Measurements from ENCODE around the gene SLC28A1.
"Not testable (repeated sequence)": the region's sequence is repeated elsewhere in the genome, so short reads cannot be mapped to it uniquely, and the experiment has no call there.

The SLC28A1 gene

DNA sequence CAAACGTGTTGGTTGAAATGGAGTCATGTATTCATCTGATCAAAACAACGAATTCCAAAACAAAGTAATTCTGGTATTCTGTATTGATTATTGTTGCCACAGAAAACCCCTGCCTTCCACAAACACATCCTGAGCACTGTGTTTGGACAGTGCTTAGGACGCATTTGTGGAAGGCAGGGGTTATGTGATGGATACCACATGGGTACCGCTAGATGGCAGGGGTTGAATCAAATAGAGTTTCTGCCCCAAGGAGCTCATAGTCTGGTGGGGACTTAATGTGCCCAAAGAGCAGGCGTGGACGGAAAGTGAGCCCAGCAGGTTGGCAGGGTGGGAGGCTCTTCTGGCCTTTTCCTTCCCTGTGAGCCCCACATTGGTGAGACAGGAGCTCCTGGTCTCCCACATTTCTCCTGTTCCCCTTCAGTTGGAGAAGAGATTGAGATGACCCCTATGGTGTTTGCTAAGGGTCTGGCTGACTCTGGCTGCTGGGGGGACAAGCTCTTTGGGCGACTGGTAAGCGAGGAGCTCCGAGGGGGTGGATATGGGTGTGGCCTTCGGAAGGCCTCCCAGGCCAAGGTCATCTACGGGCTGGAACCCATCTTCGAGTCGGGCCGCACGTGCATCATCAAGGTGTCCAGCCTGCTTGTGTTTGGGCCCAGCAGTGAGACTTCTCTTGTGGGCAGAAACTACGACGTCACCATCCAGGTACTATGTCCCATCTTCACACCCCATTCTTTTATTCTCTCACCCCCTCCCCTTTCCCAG, 22.1 kb upstream of the SLC28A1 start:
- no peak for DNase-seq (ENCODE audit: extremely low read depth in 1 of 2, low read depth in 1 of 2)

DNA sequence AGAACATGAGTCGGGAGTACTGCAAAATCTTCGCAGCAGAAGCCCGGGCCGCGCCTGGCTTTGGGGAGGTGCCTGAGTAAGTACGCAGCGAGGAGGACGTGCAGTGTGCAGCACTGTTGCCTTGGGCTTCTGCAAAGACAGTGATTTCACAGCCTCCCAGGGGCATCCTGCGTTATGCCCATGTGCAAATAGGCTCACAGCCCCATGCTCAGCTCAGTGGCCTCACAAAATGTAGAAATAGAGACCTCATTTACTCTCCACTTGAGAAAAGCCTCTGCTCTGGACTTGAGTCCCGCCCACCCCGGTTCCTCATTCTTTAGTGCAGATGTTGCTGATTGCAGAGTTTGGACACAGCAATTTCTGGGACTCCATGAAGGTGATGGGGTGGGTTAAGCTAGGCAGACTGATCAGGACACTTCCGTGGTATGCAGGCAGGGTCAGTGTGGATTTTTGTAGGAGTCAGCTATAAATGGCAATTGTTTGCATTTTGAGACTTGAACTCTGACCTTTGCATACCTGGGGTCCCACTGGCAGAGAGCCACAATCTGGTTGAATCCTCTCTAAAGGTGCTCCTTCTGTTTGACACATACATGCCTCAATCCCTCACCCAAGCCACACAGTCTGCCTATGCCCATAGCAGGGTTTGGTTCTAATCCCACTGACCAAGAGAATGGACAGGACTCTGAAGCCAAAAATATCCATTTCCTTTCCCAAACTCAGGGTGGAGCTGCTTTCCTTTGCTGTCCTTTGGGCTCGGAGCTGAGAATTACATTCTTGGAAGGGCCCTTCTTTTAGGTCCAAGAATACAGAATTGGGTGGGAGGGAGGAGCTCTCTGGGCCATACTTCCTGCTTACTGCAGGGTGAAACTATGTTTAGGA, 20.7 kb upstream of the SLC28A1 start:
- DNase-seq (ENCODE audit: extremely low read depth in 1 of 2, low read depth in 1 of 2): no peak

DNA sequence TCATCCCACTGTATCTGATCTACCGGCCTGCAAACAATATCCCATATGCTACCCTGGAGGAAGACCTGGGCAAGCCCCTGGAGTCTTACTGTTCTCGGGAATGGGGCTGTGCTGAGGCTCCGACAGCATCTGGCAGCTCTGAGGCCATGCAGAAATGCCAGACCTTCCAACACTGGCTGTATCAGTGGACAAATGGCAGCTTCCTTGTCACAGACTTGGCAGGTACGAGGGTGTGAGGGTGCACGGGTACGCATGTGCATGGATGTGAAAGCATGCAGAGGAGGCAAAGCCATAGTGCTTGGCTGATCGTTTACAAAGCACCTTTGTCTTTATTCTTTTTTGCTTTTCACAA, 20.0 kb upstream of the SLC28A1 start:
- no peak for DNase-seq (ENCODE audit: extremely low read depth in 1 of 2, low read depth in 1 of 2)

DNA sequence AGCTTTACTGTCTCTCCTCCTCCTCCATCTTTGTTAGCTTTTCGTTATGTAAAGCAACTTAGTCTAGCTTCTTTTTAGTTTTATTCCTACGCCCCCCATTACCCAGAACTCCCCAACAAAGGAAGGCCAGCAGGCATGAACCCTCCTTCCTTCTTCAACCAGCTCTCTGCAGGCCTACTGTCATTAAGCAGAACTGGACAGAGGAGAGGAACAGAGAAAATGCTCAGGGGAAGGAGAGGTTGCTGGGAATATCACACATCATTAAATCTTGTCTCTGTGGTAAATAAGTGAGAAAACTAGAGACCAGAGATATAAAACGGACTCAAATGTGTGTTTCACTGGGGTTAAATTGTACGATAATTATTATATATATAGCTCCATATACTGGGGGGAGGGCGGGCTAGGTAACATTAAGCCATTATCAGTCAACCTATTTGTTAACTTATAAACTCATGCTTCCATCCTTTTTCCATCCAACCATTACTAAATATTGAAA, 19.3 kb upstream of the SLC28A1 start:
- DNase-seq (ENCODE audit: extremely low read depth in 1 of 2, low read depth in 1 of 2): no peak

DNA sequence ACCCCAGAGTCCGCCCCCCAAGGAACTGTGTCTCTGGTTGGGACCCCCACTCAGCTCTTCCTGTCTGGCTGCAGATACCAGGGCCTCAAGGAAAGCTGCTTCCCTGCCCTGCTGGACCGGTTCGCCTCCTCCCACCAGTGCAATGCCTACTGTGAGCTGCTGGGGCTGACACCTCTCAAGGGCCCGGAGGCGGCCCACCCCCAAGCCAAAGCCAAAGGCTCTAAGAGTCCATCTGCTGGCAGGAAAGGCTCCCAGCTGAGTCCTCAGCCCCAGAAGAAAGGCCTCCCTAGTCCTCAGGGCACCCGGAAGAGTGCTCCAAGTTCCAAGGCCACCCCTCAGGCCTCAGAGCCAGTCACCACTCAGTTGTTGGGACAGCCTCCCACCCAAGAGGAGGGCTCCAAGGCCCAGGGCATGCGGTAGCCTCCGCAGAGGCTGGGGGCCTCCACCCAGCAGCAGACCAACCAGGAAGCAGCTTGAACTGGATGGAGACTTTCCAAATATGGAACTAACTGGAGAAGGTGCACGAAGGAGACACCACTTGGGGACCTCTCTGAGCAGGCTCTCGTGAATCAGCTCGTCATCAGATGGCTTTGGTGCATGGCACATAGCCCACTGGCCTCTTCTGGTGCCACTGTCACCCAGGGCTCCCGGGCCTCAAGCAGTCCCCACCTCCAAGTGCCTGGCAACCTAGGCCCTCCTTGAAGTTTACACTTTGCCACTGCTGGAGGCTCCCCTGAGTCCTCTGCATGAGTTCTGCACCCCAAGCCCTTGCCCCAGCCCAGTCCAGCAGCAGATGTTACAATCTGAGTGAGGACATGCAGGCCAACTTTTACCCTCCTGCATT, 16.2 kb upstream of the SLC28A1 start:
- DNase-seq (ENCODE audit: extremely low read depth in 1 of 2, low read depth in 1 of 2): no peak

DNA sequence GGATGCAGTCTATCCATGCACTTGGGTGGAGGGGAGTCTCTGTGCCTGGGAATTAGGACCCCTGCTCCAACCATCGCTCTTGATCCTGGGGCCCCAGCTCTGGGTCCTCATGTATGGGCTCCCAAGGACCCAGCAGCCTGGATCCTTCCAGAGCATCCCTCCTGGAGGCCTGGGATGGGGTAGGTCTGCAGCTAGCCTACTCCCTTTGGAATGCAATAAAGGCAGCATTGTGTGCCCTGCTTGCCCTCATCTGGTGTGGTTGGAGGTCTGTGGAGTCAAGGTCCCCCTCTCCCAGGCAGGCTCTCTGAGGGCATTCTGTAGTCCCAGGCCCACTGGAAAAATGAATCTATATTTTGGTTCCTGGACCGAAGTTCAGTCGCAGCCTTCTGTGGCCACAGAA, 15.0 kb upstream of the SLC28A1 start:
- no peak for DNase-seq (ENCODE audit: extremely low read depth in 1 of 2, low read depth in 1 of 2)

DNA sequence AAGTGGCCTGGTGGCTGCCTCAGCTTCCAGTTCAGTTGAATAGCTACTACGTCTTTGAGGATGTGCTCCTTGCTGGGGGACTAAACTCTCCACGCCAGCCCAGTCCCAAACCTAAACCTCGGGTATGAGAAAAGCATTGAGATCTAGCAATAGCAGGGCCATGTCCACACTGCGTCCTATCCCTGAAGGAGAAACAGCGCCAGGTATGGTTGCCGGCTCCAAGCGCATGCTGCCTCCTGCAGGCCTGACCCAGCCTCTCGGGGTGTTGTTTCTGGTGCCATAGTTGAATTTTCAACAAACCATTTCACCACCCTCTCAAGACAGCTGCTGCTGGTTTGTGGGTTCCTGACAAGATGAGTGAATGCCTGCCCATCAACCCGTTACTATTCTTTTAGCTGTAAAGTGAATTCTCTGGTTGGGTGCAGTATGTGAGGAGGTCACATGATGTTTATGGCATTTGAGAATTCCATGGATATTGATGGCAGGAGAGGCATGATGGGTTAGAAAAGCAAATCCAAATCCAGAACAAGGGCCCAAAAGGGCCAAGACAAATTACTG, 13.0 kb upstream of the SLC28A1 start:
- DNase-seq (ENCODE audit: extremely low read depth in 1 of 2, low read depth in 1 of 2): no peak

DNA sequence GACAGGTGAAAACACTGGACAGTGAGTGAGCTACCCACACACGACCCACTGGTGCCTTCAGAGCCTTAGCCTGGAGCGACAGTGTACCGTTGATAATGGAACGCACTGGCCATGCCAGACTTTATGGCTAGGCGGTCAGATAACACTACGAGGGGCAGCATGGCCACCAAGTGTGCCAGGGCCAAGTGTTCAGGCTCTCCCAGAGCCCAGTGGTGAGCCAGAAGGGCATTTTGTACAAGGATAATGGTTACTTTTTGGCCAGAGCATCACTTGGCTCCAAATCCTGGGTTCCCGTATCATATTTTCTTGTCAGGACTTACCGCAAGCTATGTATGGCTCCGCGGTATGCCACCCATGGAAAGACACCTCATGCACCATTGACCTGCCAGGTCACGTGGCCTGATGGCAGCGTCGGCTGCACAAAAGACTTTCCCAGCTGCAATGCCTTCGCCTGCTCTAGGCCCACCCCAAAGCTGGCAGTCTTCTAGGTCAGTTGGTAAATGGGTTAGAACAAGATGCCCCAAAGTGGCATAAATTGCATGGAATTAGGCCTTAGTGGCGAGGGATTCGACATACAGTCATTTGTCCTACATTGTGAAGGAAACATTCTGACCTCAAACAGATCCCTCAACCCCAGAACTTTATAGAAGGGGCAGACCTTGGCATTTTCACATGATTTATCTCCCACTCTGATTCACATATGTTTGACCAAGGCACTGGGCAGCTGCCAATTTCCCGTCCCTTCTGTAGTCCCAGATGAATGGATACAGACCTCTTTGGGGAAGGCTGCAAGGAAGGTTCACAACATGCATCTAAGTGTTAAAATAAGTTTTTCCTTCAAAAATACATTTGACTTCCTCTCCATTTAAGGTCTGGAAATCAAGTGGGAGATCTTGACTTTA, 12.2 kb upstream of the SLC28A1 start:
- no peak for DNase-seq (ENCODE audit: extremely low read depth in 1 of 2, low read depth in 1 of 2)

DNA sequence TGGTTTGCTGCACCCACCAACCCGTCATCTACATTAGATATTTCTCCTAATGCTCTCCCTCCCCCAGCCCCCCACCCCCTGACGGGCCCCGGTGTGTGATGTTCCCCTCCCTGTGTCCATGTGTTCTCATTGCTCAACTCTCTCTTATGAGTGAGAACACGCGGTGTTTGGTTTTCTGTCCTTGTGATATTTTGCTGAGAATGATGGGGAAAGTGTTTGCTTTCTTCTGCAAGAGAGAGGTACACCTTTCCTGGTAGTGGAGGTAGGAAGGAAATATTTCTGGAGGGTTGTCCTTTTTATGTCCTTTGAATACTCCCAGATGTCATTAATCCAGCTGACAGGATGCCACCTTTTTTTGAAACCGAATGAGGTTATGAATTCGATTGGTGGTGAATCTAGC, 10.5 kb upstream of the SLC28A1 start:
- DNase-seq (ENCODE audit: extremely low read depth in 1 of 2, low read depth in 1 of 2): no peak

DNA sequence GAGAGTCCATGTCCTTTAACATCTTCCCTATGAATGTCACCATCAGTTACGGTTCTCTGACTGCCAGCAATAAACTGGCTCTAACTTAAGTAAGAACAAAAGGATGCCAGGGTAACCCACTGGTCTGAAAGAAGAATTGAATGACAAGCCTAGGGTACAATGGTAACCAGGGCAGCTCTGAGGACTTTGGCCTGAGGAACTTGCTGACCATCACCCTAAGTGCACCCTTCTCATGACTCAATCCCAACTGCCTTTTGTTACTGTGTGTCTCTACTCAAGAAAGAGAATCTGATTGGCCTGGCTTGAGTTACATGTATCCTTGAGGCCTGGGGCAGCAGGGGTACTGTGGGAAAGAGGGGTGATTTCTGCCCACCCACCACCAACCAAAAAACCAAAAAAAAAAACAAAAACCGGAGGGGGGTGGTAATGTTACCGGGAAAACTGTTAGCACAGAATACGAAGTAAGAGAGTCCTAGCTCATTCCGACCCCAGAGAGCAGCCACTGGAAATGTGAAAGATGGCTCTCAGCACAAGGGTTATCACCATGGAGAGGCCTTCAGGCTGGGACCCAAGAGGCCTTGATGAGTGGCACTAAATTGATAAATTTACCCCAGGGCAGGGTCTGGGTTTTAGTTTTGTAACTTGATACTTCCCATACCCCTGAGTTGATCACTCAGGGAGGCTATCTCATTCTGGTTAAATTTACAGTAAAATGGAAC, 9.3 kb upstream of the SLC28A1 start:
- no peak for DNase-seq (ENCODE audit: extremely low read depth in 1 of 2, low read depth in 1 of 2)

DNA sequence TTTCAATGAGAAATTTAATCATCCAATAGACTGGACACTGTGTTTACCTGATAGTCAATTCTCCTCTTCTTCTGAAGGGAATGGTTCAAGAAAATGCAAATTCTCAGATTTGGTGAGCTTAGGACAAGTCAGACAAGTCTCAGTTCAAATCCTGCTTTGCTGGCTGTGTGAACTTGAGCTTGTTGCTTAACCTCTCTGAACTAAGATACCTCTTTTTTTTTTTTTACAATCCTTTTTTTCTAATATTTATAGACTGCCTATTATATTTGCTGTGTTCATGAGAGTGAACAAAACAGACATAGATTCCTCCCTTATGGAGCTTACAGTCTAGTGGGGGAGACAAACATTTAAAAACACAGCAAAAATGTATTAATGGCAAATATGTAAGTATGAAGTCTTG, 8.2 kb upstream of the SLC28A1 start:
- no peak for DNase-seq (ENCODE audit: extremely low read depth in 1 of 2, low read depth in 1 of 2)

DNA sequence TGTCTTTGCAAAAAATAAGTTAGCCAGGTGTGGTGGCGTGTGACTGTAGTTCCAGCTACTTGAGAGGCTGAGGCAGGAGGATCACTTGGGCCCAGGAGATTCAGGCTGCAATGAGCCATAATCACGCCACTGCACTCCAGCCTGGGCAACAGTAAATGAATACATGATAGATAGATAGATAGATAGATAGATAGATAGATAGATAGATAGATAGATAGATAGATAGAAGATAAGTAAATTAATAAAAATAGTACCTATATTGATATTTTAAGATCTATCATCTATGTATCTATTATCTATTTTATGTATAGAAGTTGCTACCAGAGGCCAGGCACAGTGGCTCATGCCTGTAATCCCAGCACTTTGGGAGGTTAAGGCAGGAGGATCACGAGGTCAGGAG, 6.8 kb upstream of the SLC28A1 start:
- DNase-seq (ENCODE audit: extremely low read depth in 1 of 2, low read depth in 1 of 2): not testable (repeated sequence)

DNA sequence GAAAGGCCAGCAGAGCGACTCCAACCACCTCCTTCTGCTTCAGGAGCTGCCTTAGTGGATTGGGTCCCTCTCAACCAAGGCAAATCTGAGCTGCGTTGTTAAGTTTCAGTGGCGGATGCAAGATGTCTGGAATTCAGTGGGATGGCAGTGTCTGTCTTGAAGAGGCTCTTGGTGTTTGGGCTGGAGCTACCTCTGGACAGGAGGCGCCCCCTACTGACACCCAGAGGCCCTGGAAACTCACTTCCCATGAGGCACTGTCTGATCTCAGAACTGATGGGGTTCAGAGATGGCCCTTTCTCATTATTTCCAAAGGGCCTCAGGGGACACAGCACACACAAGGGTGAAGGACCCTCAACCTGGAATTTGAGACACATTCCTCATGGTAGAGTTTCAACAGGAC, 6.0 kb upstream of the SLC28A1 start:
- DNase-seq (ENCODE audit: extremely low read depth in 1 of 2, low read depth in 1 of 2): peak; percentile 10 to 37

DNA sequence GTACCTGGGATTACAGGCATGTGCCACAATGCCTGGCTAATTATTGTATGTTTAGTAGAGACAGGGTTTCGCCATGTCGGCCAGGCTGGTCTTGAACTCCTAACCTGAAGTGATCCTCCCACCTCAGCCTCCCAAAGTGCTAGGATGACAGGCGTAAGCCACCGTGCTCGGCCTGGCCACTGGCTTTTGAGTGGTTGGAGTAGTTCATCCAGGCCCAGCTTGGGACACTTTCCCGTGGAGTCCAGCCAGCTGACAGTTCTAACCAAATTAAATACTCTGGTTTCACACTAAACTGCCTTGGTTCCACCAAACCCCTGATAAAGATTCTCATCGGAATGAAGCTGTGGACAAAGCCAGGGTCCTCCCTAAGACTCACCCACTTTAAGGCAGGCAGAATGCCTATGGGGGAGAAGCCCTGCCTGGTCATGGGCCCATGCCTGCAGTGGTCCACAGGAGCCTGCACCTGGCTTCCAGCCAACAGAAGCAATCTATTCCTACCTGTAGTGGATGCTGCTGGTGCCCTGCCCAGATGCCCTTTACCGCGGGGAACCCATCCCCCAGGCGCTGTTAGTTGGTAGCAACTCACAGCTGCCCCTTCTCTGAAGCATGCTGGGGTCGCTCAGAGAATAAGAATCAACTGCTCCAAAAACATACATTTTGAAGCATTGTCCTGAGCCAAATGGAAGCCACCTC, 5.2 kb upstream of the SLC28A1 start:
- DNase-seq (ENCODE audit: extremely low read depth in 1 of 2, low read depth in 1 of 2): no peak

DNA sequence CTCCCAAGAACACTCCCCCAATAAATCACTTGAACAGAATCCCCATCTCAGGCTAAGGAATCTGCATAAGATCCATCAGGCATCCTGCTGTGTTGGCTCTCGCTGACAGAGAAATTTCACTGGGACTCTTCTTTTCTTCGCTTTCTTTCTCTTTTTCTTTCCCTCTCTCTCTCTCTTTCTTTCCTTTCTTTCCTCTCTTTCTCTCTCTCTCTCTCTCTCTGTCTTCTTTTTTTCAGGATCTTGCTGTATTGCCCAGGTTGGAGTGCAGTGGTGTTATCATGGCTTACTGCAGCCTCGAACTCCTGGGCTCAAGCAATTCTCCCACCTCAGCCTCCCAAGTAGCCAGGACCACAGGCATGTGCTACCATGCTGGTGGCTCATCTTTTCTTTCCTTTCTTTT, 4.5 kb upstream of the SLC28A1 start:
- no peak for DNase-seq (ENCODE audit: extremely low read depth in 1 of 2, low read depth in 1 of 2)

DNA sequence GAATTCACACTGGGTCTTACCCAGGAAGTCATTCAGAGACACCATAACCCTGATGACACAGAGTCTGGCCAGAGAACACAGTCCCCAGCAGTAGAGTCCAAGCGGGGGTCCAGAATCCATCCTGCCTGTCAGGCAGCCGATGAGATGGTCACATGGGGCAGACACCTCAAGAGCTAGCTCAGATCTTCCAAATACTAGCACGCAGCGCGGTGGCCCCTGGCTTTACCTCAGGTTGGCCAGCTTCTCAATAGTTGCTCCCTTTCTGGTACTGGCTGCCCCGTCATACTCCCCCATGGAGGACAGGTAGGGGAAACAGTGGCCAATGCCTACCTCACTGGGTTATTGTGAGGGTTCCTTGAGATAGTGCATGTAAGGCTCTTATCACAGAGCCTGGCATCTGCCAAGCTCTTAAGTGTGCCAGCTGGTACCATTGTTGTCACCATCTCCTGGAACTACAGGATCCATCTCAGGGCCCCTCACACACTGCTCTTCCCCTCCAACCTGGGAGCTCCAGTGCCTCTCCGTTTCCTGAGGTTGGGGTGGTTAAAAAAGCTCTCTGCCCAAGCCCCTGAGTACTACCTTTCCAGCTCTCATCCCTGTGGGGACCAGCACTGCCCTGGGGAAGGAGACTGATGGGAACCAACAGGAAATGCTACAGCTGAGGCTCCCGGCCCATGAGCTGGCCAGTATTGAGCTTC, 3.5 kb upstream of the SLC28A1 start:
- DNase-seq (ENCODE audit: extremely low read depth in 1 of 2, low read depth in 1 of 2): no peak

DNA sequence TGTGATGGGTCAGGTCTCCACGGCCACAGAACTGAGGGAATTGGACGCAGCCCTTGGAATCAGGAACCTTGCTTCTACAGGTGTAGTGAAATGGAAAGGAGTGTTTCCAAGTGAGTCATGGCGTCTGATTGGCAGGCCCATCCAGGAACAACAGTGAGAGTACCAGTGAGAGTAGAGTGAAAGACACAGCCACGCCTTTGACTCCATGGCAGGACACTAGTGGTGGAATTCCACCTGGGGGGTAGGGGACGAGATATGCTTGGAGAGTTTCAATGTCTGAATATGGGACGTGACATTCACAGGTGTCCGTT, 3.0 kb upstream of the SLC28A1 start:
- no peak for DNase-seq (ENCODE audit: extremely low read depth in 1 of 2, low read depth in 1 of 2)

DNA sequence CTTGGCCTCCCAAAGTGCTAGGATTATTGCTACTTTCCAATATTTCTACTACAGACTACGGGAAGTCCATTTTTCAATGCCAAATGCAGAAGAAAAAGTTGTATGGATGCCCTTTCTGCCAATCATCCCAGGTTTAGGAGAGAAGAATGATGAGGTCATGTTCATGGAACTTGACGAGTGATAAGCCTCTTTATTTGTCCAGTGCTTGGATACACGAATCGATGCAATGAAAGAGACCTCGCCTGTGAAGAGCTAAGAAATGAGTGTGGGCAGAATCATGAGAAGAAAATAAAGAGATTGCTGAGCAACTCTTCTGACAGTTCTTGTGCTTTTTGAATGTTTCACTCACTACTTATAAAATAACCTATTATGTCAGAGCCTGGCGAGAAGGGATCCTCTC, 996 bp upstream of the SLC28A1 start:
- no peak for DNase-seq (ENCODE audit: extremely low read depth in 1 of 2, low read depth in 1 of 2)

All from activated CD8-positive, alpha-beta memory T cell treated with anti-CD3 and anti-CD28 coated beads for 1 hour (primary cell).